Naive thymus-derived CD8-positive, alpha-beta T cell (primary cell): ENCODE data around the gene KRT85. TPM values are rescaled to one million over a fixed set of nuclear protein-coding genes. Genes with fewer than 3 reads are reported as not detected.
A peak's percentile ranks its signal among the peaks of the same experiment; 100 is the strongest.

Experiments used
- ATAC-seq, 2 donors: fragments of 150-1000 bp; cut with Tn5 transposase in 1 of 2; sonication (Bioruptor Pico), chemical (Tn5 transposase) in 1 of 2; 1 replicate in 1 of 2; 2 replicates in 1 of 2; pipeline ENCODE4 v1.10.0; 2021; ENCODE audit warnings: mild to moderate bottlenecking in 2 of 2, moderate library complexity in 2 of 2
- POLR2A ChIA-PET: fragments of 350-600 bp; sonication (Branson Sonifier 250); formaldehyde crosslinking; loops from one replicate; lab custom pipeline; 2021; ENCODE audit warnings: antibody characterized with exemption; lab: Charles Lee
- DNase-seq, 10 donors: peaks; one replicate each; pipeline versions ENCODE4 v3.0.0 to v3.0.0-alpha.2; 2020 to 2022
- H3K27ac Mint-ChIP-seq, 10 donors: one replicate each; pipeline ENCODE4 v1.8.0; 2020 to 2022; ENCODE audit warnings: mild to moderate bottlenecking in 10 of 10, mixed read lengths in 10 of 10, moderate library complexity in 4 of 10, inconsistent platforms in 1 of 10
- H3K27me3 Mint-ChIP-seq, 5 donors: one replicate each; pipeline ENCODE4 v1.8.0; 2021 to 2022; ENCODE audit warnings: mixed read lengths in 5 of 5
- H3K36me3 Mint-ChIP-seq, 3 donors: one replicate each; pipeline ENCODE4 v1.8.0; 2020 to 2022; ENCODE audit warnings: mixed read lengths in 3 of 3, mild to moderate bottlenecking in 2 of 3, inconsistent platforms in 1 of 3
- H3K4me1 Mint-ChIP-seq, 4 donors: one replicate each; pipeline ENCODE4 v1.8.0; 2021 to 2022; ENCODE audit warnings: mixed read lengths in 4 of 4
- H3K4me3 Mint-ChIP-seq, 10 donors: one replicate each; pipeline ENCODE4 v1.8.0; 2020 to 2022; ENCODE audit warnings: mild to moderate bottlenecking in 10 of 10, mixed read lengths in 10 of 10, moderate library complexity in 6 of 10, inconsistent platforms in 1 of 10
- H3K9me3 Mint-ChIP-seq, 9 donors: one replicate each; pipeline ENCODE4 v1.8.0; 2020 to 2022; ENCODE audit warnings: mixed read lengths in 9 of 9, mild to moderate bottlenecking in 3 of 9, inconsistent platforms in 1 of 9, moderate library complexity in 1 of 9
- polyA plus RNA-seq, 3 donors: library from polyadenylated mRNA; unstranded; fragments of 300-500 nt; fragmentation: Illumina TruSeq; gene quantifications; one replicate each; pipeline ENCODE4 v1.2.3, GENCODE V29; 2021
- total RNA-seq, 8 experiments: library from RNA in 2 of 8; stranded (reverse) in 2 of 8; gene quantifications; one replicate each; pipeline ENCODE4 v1.2.3 and lab custom pipeline; 2021 to 2026

Gene KRT85
- total and polyA plus RNA-seq, 5 experiments from 2014 or later, result not detected

- DNase-seq (peak; percentile 50 to 90 (median 70)), ATAC-seq (peak; percentile 99 to 100)
- peaks cover 1 to 40% (median 19%) of the 10 kb centered on the region in 5 donors for H3K27me3 Mint-ChIP-seq
- peak overlapping the region in 2 of 10 donors; percentile 60 to 64 for H3K27ac Mint-ChIP-seq
- no peaks in the 10 kb centered on the region for H3K9me3 Mint-ChIP-seq
- no peaks in the 10 kb centered on the region for H3K36me3 Mint-ChIP-seq
- POLR2A ChIA-PET, result interaction anchor here (1.1 to 1.4 kb wide), 3 partner anchors 12 to 172 kb away, joined by 4 to 6 read pairs (median 4); no protein-coding TSS in a partner anchor
- H3K4me1 Mint-ChIP-seq, result peaks cover 6 to 9% (median 7%) of the 10 kb centered on the region in 4 donors
- H3K4me3 Mint-ChIP-seq, result no peak overlapping the region
Observed at GRCh38 chr12:52327052-52327829, 40.0 kb downstream of the KRT85 start.

GRCh38 chr12:52324153-52324444 is 43.2 kb downstream of the KRT85 start:
- H3K36me3 Mint-ChIP-seq, result no peaks in the 10 kb centered on the region
- H3K4me3 Mint-ChIP-seq, result no peak overlapping the region
- POLR2A ChIA-PET, result no interaction called here
- H3K27me3 Mint-ChIP-seq, result peaks cover 10 to 57% (median 35%) of the 10 kb centered on the region in 5 donors
- ATAC-seq (no peak), DNase-seq (peak in 1 of 10 donors; percentile 37)
- H3K9me3 Mint-ChIP-seq, result no peaks in the 10 kb centered on the region
- H3K4me1 Mint-ChIP-seq, result peaks cover 6 to 9% (median 7%) of the 10 kb centered on the region in 4 donors
- H3K27ac Mint-ChIP-seq, result no peak overlapping the region

GRCh38 chr12:52323416-52324152 is 43.7 kb downstream of the KRT85 start:
- DNase-seq (peak in 1 of 10 donors; percentile 24), ATAC-seq (no peak)
- Mint-ChIP-seq H3K4me3 (no peak overlapping the region), H3K36me3 (no peaks in the 10 kb centered on the region), H3K27me3 (peaks cover 10 to 59% (median 33%) of the 10 kb centered on the region in 5 donors), H3K4me1 (peaks cover 4 to 9% (median 7%) of the 10 kb centered on the region in 4 donors), H3K27ac (no peak overlapping the region), H3K9me3 (no peaks in the 10 kb centered on the region)
- POLR2A ChIA-PET, result no interaction called here

- Mint-ChIP-seq H3K4me1 (peaks cover 4 to 9% (median 7%) of the 10 kb centered on the region in 4 donors), H3K4me3 (no peak overlapping the region), H3K36me3 (no peaks in the 10 kb centered on the region), H3K27ac (no peak overlapping the region), H3K9me3 (no peaks in the 10 kb centered on the region), H3K27me3 (peaks cover 10 to 59% (median 36%) of the 10 kb centered on the region in 5 donors)
- POLR2A ChIA-PET, result no interaction called here
- DNase-seq (peak in 1 of 10 donors; percentile 23), ATAC-seq (no peak)
Observed at GRCh38 chr12:52323001-52323400, 44.3 kb downstream of the KRT85 start.

GRCh38 chr12:52322069-52322468 is 45.2 kb downstream of the KRT85 start:
- no peak overlapping the region for H3K4me3 Mint-ChIP-seq
- no peaks in the 10 kb centered on the region for H3K36me3 Mint-ChIP-seq
- peak overlapping the region in 2 of 10 donors; percentile 32 to 38 for H3K27ac Mint-ChIP-seq
- H3K4me1 Mint-ChIP-seq, result peaks cover 0 to 2% (median under 1%) of the 10 kb centered on the region in 4 donors
- H3K9me3 Mint-ChIP-seq, result no peaks in the 10 kb centered on the region
- DNase-seq, result no peak
- no peak for ATAC-seq
- H3K27me3 Mint-ChIP-seq, result peaks cover 10 to 59% (median 36%) of the 10 kb centered on the region in 5 donors
- POLR2A ChIA-PET, result no interaction called here

GRCh38 chr12:52321418-52321817 is 45.9 kb downstream of the KRT85 start:
- DNase-seq (no peak), ATAC-seq (no peak)
- Mint-ChIP-seq H3K4me3 (no peak overlapping the region), H3K36me3 (no peaks in the 10 kb centered on the region), H3K9me3 (no peaks in the 10 kb centered on the region), H3K27me3 (peaks cover 10 to 59% (median 36%) of the 10 kb centered on the region in 5 donors), H3K27ac (no peak overlapping the region), H3K4me1 (no peaks in the 10 kb centered on the region)
- POLR2A ChIA-PET, result no interaction called here

GRCh38 chr12:52320784-52321400 is 46.4 kb downstream of the KRT85 start, which contains the start of gene KRT83:
KRT83 (minus strand) TSS chr12:52321398; CDS start chr12:52321335, 63 bp downstream.
- DNase-seq (peak in 1 of 10 donors; percentile 44), ATAC-seq (no peak)
- Mint-ChIP-seq H3K36me3 (no peaks in the 10 kb centered on the region), H3K9me3 (no peaks in the 10 kb centered on the region), H3K27me3 (peaks cover 10 to 59% (median 36%) of the 10 kb centered on the region in 5 donors), H3K4me3 (no peak within 1 kb of the TSS), H3K27ac (peak within 1 kb of the TSS in 2 of 10 donors; percentile 32 to 38), H3K4me1 (no peaks in the 10 kb centered on the region)
- POLR2A ChIA-PET, result no interaction called here

- peaks cover 10 to 44% (median 36%) of the 10 kb centered on the region in 5 donors for H3K27me3 Mint-ChIP-seq
- H3K36me3 Mint-ChIP-seq, result no peaks in the 10 kb centered on the region
- ATAC-seq (no peak), DNase-seq (peak in 2 of 10 donors; percentile 13 to 55)
- POLR2A ChIA-PET, result no interaction called here
- peak overlapping the region in 1 of 10 donors; percentile 52 for H3K27ac Mint-ChIP-seq
- no peaks in the 10 kb centered on the region for H3K4me1 Mint-ChIP-seq
- no peak overlapping the region for H3K4me3 Mint-ChIP-seq
- no peaks in the 10 kb centered on the region for H3K9me3 Mint-ChIP-seq
Observed at GRCh38 chr12:52319097-52319496, 48.2 kb downstream of the KRT85 start.

- POLR2A ChIA-PET, result no interaction called here
- no peak for ATAC-seq
- Mint-ChIP-seq H3K4me1 (no peaks in the 10 kb centered on the region), H3K27me3 (peaks cover 14 to 44% (median 37%) of the 10 kb centered on the region in 5 donors), H3K36me3 (no peaks in the 10 kb centered on the region), H3K27ac (no peak overlapping the region), H3K9me3 (no peaks in the 10 kb centered on the region), H3K4me3 (no peak overlapping the region)
- DNase-seq, result peak in 1 of 10 donors; percentile 30
Observed at GRCh38 chr12:52318241-52318990, 48.9 kb downstream of the KRT85 start.

- no peak overlapping the region for H3K27ac Mint-ChIP-seq
- no peak overlapping the region for H3K4me3 Mint-ChIP-seq
- H3K4me1 Mint-ChIP-seq, result no peaks in the 10 kb centered on the region
- DNase-seq (peak in 1 of 10 donors; percentile 37), ATAC-seq (no peak)
- H3K9me3 Mint-ChIP-seq, result no peaks in the 10 kb centered on the region
- H3K36me3 Mint-ChIP-seq, result no peaks in the 10 kb centered on the region
- POLR2A ChIA-PET, result no interaction called here
- H3K27me3 Mint-ChIP-seq, result peaks cover 15 to 44% (median 35%) of the 10 kb centered on the region in 5 donors
Observed at GRCh38 chr12:52317468-52318052, 49.7 kb downstream of the KRT85 start.

- no peaks in the 10 kb centered on the region for H3K36me3 Mint-ChIP-seq
- H3K9me3 Mint-ChIP-seq, result no peaks in the 10 kb centered on the region
- no peak overlapping the region for H3K4me3 Mint-ChIP-seq
- POLR2A ChIA-PET, result no interaction called here
- peaks cover 15 to 44% (median 35%) of the 10 kb centered on the region in 5 donors for H3K27me3 Mint-ChIP-seq
- no peaks in the 10 kb centered on the region for H3K4me1 Mint-ChIP-seq
- ATAC-seq (no peak), DNase-seq (peak in 1 of 10 donors; percentile 50)
- no peak overlapping the region for H3K27ac Mint-ChIP-seq
Observed at GRCh38 chr12:52316701-52317100, 50.6 kb downstream of the KRT85 start.

GRCh38 chr12:52316290-52316689 is 51.0 kb downstream of the KRT85 start:
- H3K27me3 Mint-ChIP-seq, result peaks cover 15 to 48% (median 36%) of the 10 kb centered on the region in 5 donors
- no peak overlapping the region for H3K4me3 Mint-ChIP-seq
- DNase-seq, result peak in 1 of 10 donors; percentile 31
- peak overlapping the region in 1 of 10 donors; percentile 35 for H3K27ac Mint-ChIP-seq
- ATAC-seq, result no peak
- H3K36me3 Mint-ChIP-seq, result no peaks in the 10 kb centered on the region
- no peaks in the 10 kb centered on the region for H3K4me1 Mint-ChIP-seq
- POLR2A ChIA-PET, result no interaction called here
- no peaks in the 10 kb centered on the region for H3K9me3 Mint-ChIP-seq
